OCI-LY1 (cell line): Measurements from ENCODE around the gene PRMT9.

ENCODE experiments used
- CTCF ChIP-seq: fragments of 200-600 bp; sonication (generic), shearing (Covaris generic); IDR thresholded peaks from 2 replicates; pipeline ENCODE4 v1.5.1; 2017; ENCODE audit warnings: mild to moderate bottlenecking, antibody characterized with exemption, low read length, moderate library complexity, mixed read lengths
- EZH2 ChIP-seq: fragments of 200-600 bp; sonication (generic), shearing (Covaris generic); IDR thresholded peaks from 2 replicates; pipeline ENCODE4 v1.8.0; 2017; ENCODE audit warnings: borderline replicate concordance, mixed run types, mild to moderate bottlenecking, antibody characterized with exemption, low read length, moderate library complexity, mixed read lengths

GRCh38 chr4:147730333-147730732 lies 46.4 kb upstream of the PRMT9 start:
- TF ChIP-seq CTCF (no peak), EZH2 (no peak)
